WTC11 (cell line): ENCODE results near the gene FER1L5.

Source experiments
- CREB1 ChIP-seq: sonication (generic); formaldehyde crosslinking; IDR thresholded peaks from 2 replicates; pipeline ENCODE4 v1.8.0; 2023; ENCODE audit warnings: mild to moderate bottlenecking, missing genetic modification reagents
- CTCF ChIP-seq: fragments of 200-600 bp; IDR thresholded peaks from 2 replicates; pipeline ENCODE4 v1.8.0; 2022; ENCODE audit warnings: antibody characterized with exemption
- ELF4 ChIP-seq: sonication (generic); formaldehyde crosslinking; IDR thresholded peaks from 2 replicates; pipeline ENCODE4 v1.8.1; 2022; ENCODE audit warnings: low read depth, mild to moderate bottlenecking, moderate library complexity, missing genetic modification reagents
- GABPB1 ChIP-seq: sonication (generic); formaldehyde crosslinking; IDR thresholded peaks from 2 replicates; pipeline ENCODE4 v1.8.1; 2023; ENCODE audit warnings: mild to moderate bottlenecking, missing genetic modification reagents
- IRF2 ChIP-seq: sonication (generic); formaldehyde crosslinking; IDR thresholded peaks from 2 replicates; pipeline ENCODE4 v1.8.0; 2022; ENCODE audit warnings: low read depth, missing genetic modification reagents, borderline replicate concordance
- JUN ChIP-seq: sonication (generic); formaldehyde crosslinking; IDR thresholded peaks from 2 replicates; pipeline ENCODE4 v1.8.0; 2023; ENCODE audit warnings: mild to moderate bottlenecking, missing genetic modification reagents
- MAX ChIP-seq: sonication (generic); formaldehyde crosslinking; IDR thresholded peaks from 2 replicates; pipeline ENCODE4 v1.8.0; 2022; ENCODE audit warnings: mild to moderate bottlenecking, missing genetic modification reagents
- MYBL2 ChIP-seq: sonication (generic); formaldehyde crosslinking; IDR thresholded peaks from 2 replicates; pipeline ENCODE4 v1.8.1; 2023; ENCODE audit warnings: mild to moderate bottlenecking, moderate library complexity, missing genetic modification reagents
- NFE2L1 ChIP-seq: sonication (generic); formaldehyde crosslinking; IDR thresholded peaks from 2 replicates; pipeline ENCODE4 v1.8.1; 2023; ENCODE audit warnings: missing genetic modification reagents
- NFYB ChIP-seq: sonication (generic); formaldehyde crosslinking; conservative IDR thresholded peaks from 2 replicates; pipeline ENCODE4 v1.8.0; 2022; ENCODE audit warnings: low read depth, missing genetic modification reagents
- SOX15 ChIP-seq: fragments of 250-450 bp; sonication (Bioruptor Pico); IDR thresholded peaks from 2 replicates; pipeline ENCODE4 v1.9.0; 2021; ENCODE audit warnings: mild to moderate bottlenecking
- STAT6 ChIP-seq: sonication (generic); formaldehyde crosslinking; conservative IDR thresholded peaks from 2 replicates; pipeline ENCODE4 v1.8.1; 2023; ENCODE audit warnings: mild to moderate bottlenecking, low read depth, missing genetic modification reagents, moderate library complexity
- ZNF232 ChIP-seq: sonication (generic); formaldehyde crosslinking; IDR thresholded peaks from 2 replicates; pipeline ENCODE4 v1.8.0; 2022; ENCODE audit warnings: mild to moderate bottlenecking, missing genetic modification reagents

- TF ChIP-seq NFE2L1 (CRISPR knock-in tag) (no peak), ELF4 (CRISPR knock-in tag) (no peak), MYBL2 (CRISPR knock-in tag) (no peak), CTCF (no peak), MAX (CRISPR knock-in tag) (no peak), STAT6 (CRISPR knock-in tag) (no peak), ZNF232 (no peak), SOX15 (CRISPR knock-in tag) (no peak), NFYB (CRISPR knock-in tag) (no peak), GABPB1 (CRISPR knock-in tag) (no peak), CREB1 (CRISPR knock-in tag) (no peak), JUN (no peak), IRF2 (CRISPR knock-in tag) (no peak)
These were observed 46.3 kb downstream of the FER1L5 start for GRCh38 chr2:96688649-96689430.
